NCI-H526 (cell line): ENCODE results near the gene ST3GAL3.
A peak's percentile ranks its signal among the peaks of the same experiment; 100 is the strongest.

Source experiments
- DNase-seq, 2 experiments: peaks; one replicate each; lab custom pipeline; 2025; lab: John Stamatoyannopoulos, UW

ST3GAL3 gene

GRCh38 chr1:43851561-43852338, 144.4 kb downstream of the ST3GAL3 start:
- no peak for DNase-seq

GRCh38 chr1:43853161-43853921, 146.0 kb downstream of the ST3GAL3 start:
- no peak for DNase-seq

DNA sequence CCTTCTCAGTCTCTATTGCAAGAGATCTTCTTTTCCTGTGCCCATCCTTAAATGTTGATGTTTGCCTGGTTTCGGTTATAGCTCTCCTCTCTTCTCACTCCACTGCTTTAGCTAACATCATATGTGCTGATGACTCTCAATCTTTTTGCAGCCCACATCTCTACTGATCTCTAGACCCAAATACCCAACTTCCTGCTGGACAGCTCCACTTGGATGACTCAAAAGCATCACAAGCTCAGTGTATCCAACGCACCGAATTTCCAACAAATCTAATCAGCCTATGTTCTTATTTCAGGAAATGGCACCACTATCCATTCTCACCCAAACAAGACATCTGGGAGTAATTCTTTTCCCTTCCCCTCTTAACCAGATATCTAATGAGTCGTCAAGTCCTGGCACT, 147.1 kb downstream of the ST3GAL3 start:
- no peak for DNase-seq

DNA sequence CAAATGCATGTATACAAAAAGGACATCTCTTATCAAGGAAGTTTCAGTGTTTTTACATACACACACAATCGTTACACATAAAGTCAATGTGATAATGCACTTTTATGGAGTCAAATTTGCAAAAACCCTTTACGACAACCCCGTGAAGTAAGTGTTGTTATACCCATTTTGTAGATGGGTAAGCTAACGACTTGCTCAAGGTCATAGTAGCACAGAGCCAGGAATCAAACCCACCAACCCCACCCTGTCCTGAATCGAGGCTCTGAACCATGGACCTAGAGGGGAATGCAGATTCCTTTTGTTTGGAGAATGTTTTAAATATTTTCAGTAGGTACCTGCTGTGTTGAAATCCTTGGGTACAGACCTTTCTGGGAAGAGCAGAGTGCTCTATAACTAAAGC, 148.9 kb downstream of the ST3GAL3 start:
- no peak for DNase-seq

GRCh38 chr1:43857163-43857562, 149.8 kb downstream of the ST3GAL3 start:
- no peak for DNase-seq

- DNase-seq = peak in 1 of 2 experiments; percentile 20
Measured at GRCh38 chr1:43858324-43858723, 151.0 kb downstream of the ST3GAL3 start.

GRCh38 chr1:43861337-43861736, 154.0 kb downstream of the ST3GAL3 start:
- no peak for DNase-seq

- DNase-seq = no peak
Measured at GRCh38 chr1:43861988-43862735, 154.8 kb downstream of the ST3GAL3 start.

- DNase-seq = no peak
Measured at GRCh38 chr1:43864111-43865045, 157.0 kb downstream of the ST3GAL3 start.

- DNase-seq = no peak
Measured at GRCh38 chr1:43866201-43866600, 158.9 kb downstream of the ST3GAL3 start.

GRCh38 chr1:43867976-43868740, 160.8 kb downstream of the ST3GAL3 start:
- DNase-seq = no peak

DNA sequence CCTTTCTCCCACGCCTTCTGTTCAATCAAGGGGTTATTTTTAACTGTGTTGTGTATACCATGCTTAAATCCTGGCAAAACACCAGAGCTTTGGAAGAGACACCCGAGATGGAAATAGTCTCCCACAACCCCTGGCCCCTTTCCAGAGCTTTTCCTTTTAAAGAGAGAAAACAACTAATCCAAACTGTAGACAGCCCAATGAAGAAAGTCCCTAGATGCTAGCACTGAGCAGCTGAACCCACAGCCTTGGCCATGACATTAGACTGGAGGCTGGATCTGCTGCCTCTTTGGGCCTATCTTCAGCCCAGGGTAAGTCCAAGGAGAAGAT, 161.4 kb downstream of the ST3GAL3 start:
- no peak for DNase-seq

- no peak for DNase-seq
Measured at GRCh38 chr1:43870306-43870705, 163.0 kb downstream of the ST3GAL3 start.

- DNase-seq = no peak
Measured at GRCh38 chr1:43871181-43871910, 164.0 kb downstream of the ST3GAL3 start.

- DNase-seq = no peak
Measured at GRCh38 chr1:43872280-43872679, 164.9 kb downstream of the ST3GAL3 start.

DNA sequence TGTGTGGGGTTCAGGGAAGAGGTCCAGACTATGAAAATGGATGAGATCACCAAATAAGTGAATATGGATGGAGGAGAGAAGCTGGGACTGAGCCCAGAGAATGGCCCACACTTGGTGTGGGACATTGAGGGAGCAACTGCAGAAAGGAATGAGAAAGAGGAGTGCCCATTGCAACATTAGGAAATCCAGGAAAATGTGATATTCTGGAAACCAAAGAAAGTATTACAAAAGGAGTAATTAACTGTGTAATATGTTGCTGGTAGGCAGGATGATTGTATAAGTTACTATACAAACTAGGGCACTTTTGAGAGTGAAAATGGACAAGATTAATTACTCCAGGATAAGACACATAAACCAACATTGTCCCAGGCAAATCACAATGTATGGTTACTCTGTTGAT, 166.5 kb downstream of the ST3GAL3 start:
- DNase-seq = no peak

GRCh38 chr1:43874716-43875115, 167.4 kb downstream of the ST3GAL3 start:
- no peak for DNase-seq

DNA sequence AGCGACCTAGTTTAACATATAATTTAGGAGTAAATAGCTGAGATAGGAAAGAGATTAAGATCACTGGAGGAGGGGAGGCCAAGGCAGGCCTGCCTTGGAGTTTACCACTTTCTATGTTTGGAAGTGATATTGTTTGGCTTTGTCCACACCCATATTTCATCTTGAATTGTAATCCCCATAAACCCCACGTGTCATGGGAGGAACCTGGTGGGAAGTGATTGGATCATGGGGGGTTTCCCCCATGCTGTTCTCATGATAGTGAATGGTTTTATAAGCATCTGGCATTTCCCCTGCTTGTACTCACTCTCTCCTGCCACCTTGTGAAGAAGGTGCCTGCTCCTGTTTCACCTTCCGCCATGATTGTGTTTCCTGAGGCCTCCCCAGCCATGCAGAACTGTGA, 168.0 kb downstream of the ST3GAL3 start:
- no peak for DNase-seq

DNA sequence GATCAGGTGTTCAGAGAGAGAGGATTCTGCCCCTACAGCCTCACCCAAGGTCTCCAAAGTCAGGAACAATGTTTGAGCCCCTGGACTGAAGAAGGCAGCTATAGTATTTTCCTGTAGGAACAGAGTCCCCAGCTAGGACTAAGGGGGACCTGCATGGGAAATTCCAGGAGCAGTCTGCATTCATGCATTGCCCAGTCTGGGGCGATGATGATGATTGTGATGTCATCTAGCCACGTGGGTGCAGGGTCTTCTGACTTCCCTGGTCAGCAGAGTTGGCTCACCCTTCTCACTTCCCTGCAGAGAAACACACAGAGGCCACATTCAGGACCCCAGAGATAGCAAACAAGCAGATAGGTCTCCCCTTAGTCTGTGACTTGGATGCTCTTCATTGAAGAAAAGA, 169.8 kb downstream of the ST3GAL3 start:
- DNase-seq = no peak

DNA sequence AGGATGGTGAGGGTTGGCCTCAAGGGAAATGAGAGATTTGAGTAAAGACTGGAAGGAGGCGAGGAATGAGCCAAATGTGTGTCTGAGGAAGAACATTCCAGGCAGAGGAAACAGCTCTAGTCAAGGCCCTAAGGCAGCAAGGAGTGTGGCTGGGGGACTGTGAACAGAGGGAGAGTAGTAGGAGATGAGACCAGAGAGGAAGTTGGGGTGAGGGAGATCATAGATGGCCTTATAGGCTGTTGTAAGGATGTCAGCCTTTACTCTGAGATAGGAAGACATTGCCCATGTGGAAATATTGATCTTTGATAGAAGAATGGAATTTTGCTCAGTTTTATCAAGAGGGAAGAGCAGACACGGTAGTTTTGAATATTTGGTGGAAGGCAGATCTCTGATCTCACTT, 171.1 kb downstream of the ST3GAL3 start:
- no peak for DNase-seq
